Measurements from ENCODE around the gene FBXL17.

GRCh38 chr5:108084105-108084504 lies 297.8 kb downstream of the FBXL17 start:
- TF ChIP-seq, protein P1, sequence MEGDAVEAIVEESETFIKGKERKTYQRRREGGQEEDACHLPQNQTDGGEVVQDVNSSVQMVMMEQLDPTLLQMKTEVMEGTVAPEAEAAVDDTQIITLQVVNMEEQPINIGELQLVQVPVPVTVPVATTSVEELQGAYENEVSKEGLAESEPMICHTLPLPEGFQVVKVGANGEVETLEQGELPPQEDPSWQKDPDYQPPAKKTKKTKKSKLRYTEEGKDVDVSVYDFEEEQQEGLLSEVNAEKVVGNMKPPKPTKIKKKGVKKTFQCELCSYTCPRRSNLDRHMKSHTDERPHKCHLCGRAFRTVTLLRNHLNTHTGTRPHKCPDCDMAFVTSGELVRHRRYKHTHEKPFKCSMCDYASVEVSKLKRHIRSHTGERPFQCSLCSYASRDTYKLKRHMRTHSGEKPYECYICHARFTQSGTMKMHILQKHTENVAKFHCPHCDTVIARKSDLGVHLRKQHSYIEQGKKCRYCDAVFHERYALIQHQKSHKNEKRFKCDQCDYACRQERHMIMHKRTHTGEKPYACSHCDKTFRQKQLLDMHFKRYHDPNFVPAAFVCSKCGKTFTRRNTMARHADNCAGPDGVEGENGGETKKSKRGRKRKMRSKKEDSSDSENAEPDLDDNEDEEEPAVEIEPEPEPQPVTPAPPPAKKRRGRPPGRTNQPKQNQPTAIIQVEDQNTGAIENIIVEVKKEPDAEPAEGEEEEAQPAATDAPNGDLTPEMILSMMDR (IDR thresholded peaks at IDR 0.05) = no peak
- TF ChIP-seq POLR2AphosphoS5 (IDR thresholded peaks at IDR 0.05) = no peak

All from breast epithelium (tissue), 3 donors.